GM18870 (cell line): ENCODE data around the gene PSME1.

ENCODE experiments used
- ATAC-seq: cut with Tn5 transposase; IDR thresholded peaks from one replicate; pipeline ENCODE4 v1.9.1; 2021; ENCODE audit warnings: moderate library complexity; ENCODE audit not compliant: unreplicated experiment

PSME1 gene

GRCh38 chr14:24145690-24146452 is 9.9 kb downstream of the PSME1 start:
- ATAC-seq: no peak

GRCh38 chr14:24146453-24146977 is 10.5 kb downstream of the PSME1 start, which contains the start of gene PSME2:
Gene PSME2 (minus strand): TSS chr14:24146610. CDS start chr14:24146581, 29 bp downstream.
- ATAC-seq: peak; percentile 52

GRCh38 chr14:24146978-24147760 is 11.2 kb downstream of the PSME1 start, which contains the start of gene RNF31:
Gene RNF31 (plus strand): TSS chr14:24147498. CDS start chr14:24147699, 201 bp downstream.
- peak; percentile 75 for ATAC-seq

GRCh38 chr14:24147761-24148428 is 11.9 kb downstream of the PSME1 start:
- ATAC-seq: no peak

- no peak for ATAC-seq
These were observed 13.4 kb downstream of the PSME1 start for GRCh38 chr14:24149302-24149969.

GRCh38 chr14:24150061-24150460 is 14.1 kb downstream of the PSME1 start:
- no peak for ATAC-seq

- ATAC-seq: no peak
These were observed 14.6 kb downstream of the PSME1 start for GRCh38 chr14:24150567-24150966.

GRCh38 chr14:24150993-24151392 is 15.0 kb downstream of the PSME1 start:
- no peak for ATAC-seq

GRCh38 chr14:24151404-24152080 is 15.5 kb downstream of the PSME1 start:
- ATAC-seq: no peak

- no peak for ATAC-seq
These were observed 19.1 kb downstream of the PSME1 start for GRCh38 chr14:24155100-24155499.

GRCh38 chr14:24156840-24157239 is 20.8 kb downstream of the PSME1 start:
- no peak for ATAC-seq

- ATAC-seq: no peak
These were observed 21.3 kb downstream of the PSME1 start for GRCh38 chr14:24157331-24157730.

- no peak for ATAC-seq
These were observed 23.9 kb downstream of the PSME1 start for GRCh38 chr14:24159777-24160498.

- no peak for ATAC-seq
These were observed 24.5 kb downstream of the PSME1 start for GRCh38 chr14:24160499-24160849.

GRCh38 chr14:24160850-24161804 is 25.1 kb downstream of the PSME1 start, which contains the start of gene IRF9:
Gene IRF9 (plus strand): TSS chr14:24161265. CDS start chr14:24162145, 880 bp downstream.
- ATAC-seq: peak; percentile 71

- ATAC-seq: no peak
These were observed 26.1 kb downstream of the PSME1 start for GRCh38 chr14:24162093-24162492.

GRCh38 chr14:24164518-24164991 is 28.6 kb downstream of the PSME1 start:
- no peak for ATAC-seq

- ATAC-seq: no peak
These were observed 29.8 kb downstream of the PSME1 start for GRCh38 chr14:24165785-24166184.
